ENCODE data around the gene GRAMD1B. TPM values are rescaled to one million over a fixed set of nuclear protein-coding genes. Genes with fewer than 3 reads are reported as not detected.
"Not testable (repeated sequence)": the region's sequence is repeated elsewhere in the genome, so short reads cannot be mapped to it uniquely, and the experiment has no call there.

The GRAMD1B gene
- total and polyA plus RNA-seq, 8 donors: 3.3 to 7.4 (median 4.8) TPM

- TF ChIP-seq, protein P1, sequence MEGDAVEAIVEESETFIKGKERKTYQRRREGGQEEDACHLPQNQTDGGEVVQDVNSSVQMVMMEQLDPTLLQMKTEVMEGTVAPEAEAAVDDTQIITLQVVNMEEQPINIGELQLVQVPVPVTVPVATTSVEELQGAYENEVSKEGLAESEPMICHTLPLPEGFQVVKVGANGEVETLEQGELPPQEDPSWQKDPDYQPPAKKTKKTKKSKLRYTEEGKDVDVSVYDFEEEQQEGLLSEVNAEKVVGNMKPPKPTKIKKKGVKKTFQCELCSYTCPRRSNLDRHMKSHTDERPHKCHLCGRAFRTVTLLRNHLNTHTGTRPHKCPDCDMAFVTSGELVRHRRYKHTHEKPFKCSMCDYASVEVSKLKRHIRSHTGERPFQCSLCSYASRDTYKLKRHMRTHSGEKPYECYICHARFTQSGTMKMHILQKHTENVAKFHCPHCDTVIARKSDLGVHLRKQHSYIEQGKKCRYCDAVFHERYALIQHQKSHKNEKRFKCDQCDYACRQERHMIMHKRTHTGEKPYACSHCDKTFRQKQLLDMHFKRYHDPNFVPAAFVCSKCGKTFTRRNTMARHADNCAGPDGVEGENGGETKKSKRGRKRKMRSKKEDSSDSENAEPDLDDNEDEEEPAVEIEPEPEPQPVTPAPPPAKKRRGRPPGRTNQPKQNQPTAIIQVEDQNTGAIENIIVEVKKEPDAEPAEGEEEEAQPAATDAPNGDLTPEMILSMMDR (IDR thresholded peaks at IDR 0.05): no peak
Measured at GRCh38 chr11:123458501-123458900, 28.4 kb downstream of the GRAMD1B start.

DNA sequence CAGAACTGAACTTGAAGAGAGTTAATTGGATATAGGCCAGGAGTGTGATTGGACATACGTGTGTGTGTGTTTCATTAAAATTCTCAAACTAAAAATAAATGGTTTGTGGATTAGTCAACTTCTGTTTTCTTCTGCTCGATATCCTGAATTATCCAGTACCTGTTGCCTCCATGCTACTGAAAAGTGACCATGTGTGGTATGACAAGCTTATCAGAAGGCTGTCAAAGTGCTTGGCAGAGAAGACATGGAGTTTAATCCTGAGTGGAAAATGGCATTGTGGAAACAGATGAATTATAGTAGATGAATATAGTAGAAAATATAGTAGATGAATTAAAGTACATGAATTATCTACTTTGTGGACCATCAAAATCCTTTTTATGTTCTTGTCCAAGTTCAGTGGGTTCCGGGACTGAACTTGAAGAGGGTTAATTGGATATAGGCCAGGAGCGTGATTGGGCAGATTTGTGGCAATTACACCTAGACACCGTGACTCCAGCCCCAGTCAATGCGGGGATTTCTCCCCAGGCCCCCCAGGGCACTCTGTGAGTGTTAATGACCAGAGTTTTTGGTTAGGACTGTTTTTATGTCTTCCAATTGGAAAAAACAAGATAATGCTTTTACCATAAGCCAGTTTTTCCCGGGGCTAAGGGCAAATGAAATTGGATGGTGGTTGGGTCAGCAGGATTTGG, 30.1 kb downstream of the GRAMD1B start:
- Histone ChIP-seq H3K4me1 (peaks cover 0 to 16% of the 10 kb centered on the region in 2 donors), H3K27me3 (no peaks in the 10 kb centered on the region), H3K36me3 (no peaks in the 10 kb centered on the region), H3K27ac (no peak overlapping the region), H3K9me3 (no peaks in the 10 kb centered on the region), H3K4me3 (no peak overlapping the region)
- TF ChIP-seq, protein P1 (IDR thresholded peaks at IDR 0.05): no peak
- no peak for ATAC-seq
- intact Hi-C loops (cut with DNase I): no loop called here
- DNase-seq: no peak

More at GRCh38 chr11:123458501-123458900, 28.4 kb downstream of the GRAMD1B start:
- no peak overlapping the region for H3K4me3 ChIP-seq
- no peaks in the 10 kb centered on the region for H3K9me3 ChIP-seq
- no peaks in the 10 kb centered on the region for H3K36me3 ChIP-seq
- no peak overlapping the region for H3K27ac ChIP-seq
- H3K4me1 ChIP-seq: peaks cover 0 to 28% of the 10 kb centered on the region in 2 donors
- no peak for DNase-seq
- intact Hi-C loops (cut with DNase I): no loop called here
- no peaks in the 10 kb centered on the region for H3K27me3 ChIP-seq
- ATAC-seq: no peak

GRCh38 chr11:123461164-123461563, 31.1 kb downstream of the GRAMD1B start:
- TF ChIP-seq, protein P1 (IDR thresholded peaks at IDR 0.05): no peak
- intact Hi-C loops (cut with DNase I): no loop called here
- Histone ChIP-seq H3K9me3 (no peaks in the 10 kb centered on the region), H3K27me3 (no peaks in the 10 kb centered on the region), H3K4me1 (peaks cover 0 to 20% of the 10 kb centered on the region in 2 donors), H3K36me3 (no peaks in the 10 kb centered on the region), H3K27ac (no peak overlapping the region), H3K4me3 (no peak overlapping the region)
- ATAC-seq (no peak), DNase-seq (no peak)

DNA sequence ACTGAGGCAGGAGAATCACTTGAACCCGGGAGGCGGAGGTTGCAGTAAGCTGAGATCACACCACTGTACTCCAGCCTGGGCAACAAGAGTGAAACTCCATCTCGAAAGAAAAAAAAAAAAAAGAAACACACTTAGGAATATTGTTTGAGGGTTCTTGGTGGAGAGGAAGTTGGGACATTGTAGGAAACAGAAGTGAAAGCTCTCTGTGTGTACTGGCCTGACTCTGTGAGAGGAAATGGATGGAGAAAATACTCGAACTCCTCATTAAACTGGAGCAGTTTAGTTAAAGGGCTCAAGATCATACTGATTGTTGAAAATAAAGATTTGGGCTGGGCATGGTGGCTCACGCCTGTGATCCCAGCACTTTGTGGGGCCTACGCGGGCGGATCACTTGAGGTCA, 35.6 kb downstream of the GRAMD1B start:
- ATAC-seq: peak; percentile 53
- H3K4me3 ChIP-seq; H3K27me3 ChIP-seq; H3K4me1 ChIP-seq; H3K9me3 ChIP-seq; DNase-seq; H3K36me3 ChIP-seq; intact Hi-C loops (cut with DNase I): not testable (repeated sequence)
- peak overlapping the region in 1 of 2 donors; percentile 57 for H3K27ac ChIP-seq

DNA sequence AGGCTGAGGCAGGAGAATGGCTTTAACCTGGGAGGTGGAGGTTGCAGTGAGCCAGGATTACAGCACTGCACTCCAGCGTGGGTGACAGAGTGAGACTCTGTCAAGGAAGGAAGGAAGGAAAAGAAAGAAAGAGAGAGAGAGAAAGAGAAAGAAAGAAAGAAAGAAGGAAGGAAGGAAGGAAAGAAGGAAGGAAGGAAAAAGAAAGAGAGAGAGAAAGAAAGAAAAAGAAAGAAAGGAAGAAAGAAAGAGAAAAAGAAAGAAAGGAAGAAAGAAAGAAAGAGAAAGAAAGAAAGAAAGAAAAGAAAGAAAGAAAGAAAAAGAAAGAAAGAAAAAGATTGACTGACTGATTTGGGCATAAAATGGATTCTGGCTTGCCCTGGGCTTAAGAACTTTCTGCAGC, 36.1 kb downstream of the GRAMD1B start:
- H3K4me1 ChIP-seq; H3K27me3 ChIP-seq; DNase-seq; H3K36me3 ChIP-seq; ATAC-seq; H3K4me3 ChIP-seq; intact Hi-C loops (cut with DNase I); H3K9me3 ChIP-seq: not testable (repeated sequence)
- H3K27ac ChIP-seq: peak overlapping the region in 1 of 2 donors; percentile 57

- intact Hi-C loops (cut with DNase I): no loop called here
- Histone ChIP-seq H3K27ac (no peak overlapping the region), H3K36me3 (no peaks in the 10 kb centered on the region), H3K27me3 (no peaks in the 10 kb centered on the region), H3K4me1 (peaks cover 0 to 9% of the 10 kb centered on the region in 2 donors), H3K4me3 (no peak overlapping the region), H3K9me3 (no peaks in the 10 kb centered on the region)
- ATAC-seq (no peak), DNase-seq (no peak)
- TF ChIP-seq, protein P1 (IDR thresholded peaks at IDR 0.05): no peak
Measured at GRCh38 chr11:123469089-123469488, 39.0 kb downstream of the GRAMD1B start.

All from left lung (tissue), 10 donors.